Measurements from ENCODE around the gene LLGL2.

- TF ChIP-seq, protein P1, sequence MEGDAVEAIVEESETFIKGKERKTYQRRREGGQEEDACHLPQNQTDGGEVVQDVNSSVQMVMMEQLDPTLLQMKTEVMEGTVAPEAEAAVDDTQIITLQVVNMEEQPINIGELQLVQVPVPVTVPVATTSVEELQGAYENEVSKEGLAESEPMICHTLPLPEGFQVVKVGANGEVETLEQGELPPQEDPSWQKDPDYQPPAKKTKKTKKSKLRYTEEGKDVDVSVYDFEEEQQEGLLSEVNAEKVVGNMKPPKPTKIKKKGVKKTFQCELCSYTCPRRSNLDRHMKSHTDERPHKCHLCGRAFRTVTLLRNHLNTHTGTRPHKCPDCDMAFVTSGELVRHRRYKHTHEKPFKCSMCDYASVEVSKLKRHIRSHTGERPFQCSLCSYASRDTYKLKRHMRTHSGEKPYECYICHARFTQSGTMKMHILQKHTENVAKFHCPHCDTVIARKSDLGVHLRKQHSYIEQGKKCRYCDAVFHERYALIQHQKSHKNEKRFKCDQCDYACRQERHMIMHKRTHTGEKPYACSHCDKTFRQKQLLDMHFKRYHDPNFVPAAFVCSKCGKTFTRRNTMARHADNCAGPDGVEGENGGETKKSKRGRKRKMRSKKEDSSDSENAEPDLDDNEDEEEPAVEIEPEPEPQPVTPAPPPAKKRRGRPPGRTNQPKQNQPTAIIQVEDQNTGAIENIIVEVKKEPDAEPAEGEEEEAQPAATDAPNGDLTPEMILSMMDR (IDR thresholded peaks at IDR 0.05; ENCODE audit: low read length): peak; percentile 67
- TF ChIP-seq EZH2 (optimal IDR thresholded peaks at IDR 0.05; ENCODE audit: low read depth, low read length) (no peak), EZH2phosphoT487 (IDR thresholded peaks at IDR 0.05; ENCODE audit: low read length) (no peak)
Measured at GRCh38 chr17:75504347-75505151, 20.9 kb upstream of the LLGL2 start.

Data from MM.1S (cell line).